OCI-LY1 (cell line): ENCODE measurements around the gene NRTN.

Experiments
- CTCF ChIP-seq: fragments of 200-600 bp; sonication (generic), shearing (Covaris generic); IDR thresholded peaks from 2 replicates; pipeline ENCODE4 v1.5.1; 2017; ENCODE audit warnings: mild to moderate bottlenecking, antibody characterized with exemption, low read length, moderate library complexity, mixed read lengths
- EZH2 ChIP-seq: fragments of 200-600 bp; sonication (generic), shearing (Covaris generic); IDR thresholded peaks from 2 replicates; pipeline ENCODE4 v1.8.0; 2017; ENCODE audit warnings: borderline replicate concordance, mixed run types, mild to moderate bottlenecking, antibody characterized with exemption, low read length, moderate library complexity, mixed read lengths

GRCh38 chr19:5767949-5768348 is 36.9 kb upstream of the NRTN start:
- TF ChIP-seq CTCF, result no peak
- TF ChIP-seq EZH2, result no peak
